ENCODE data around the gene LRRC8C.

DNA sequence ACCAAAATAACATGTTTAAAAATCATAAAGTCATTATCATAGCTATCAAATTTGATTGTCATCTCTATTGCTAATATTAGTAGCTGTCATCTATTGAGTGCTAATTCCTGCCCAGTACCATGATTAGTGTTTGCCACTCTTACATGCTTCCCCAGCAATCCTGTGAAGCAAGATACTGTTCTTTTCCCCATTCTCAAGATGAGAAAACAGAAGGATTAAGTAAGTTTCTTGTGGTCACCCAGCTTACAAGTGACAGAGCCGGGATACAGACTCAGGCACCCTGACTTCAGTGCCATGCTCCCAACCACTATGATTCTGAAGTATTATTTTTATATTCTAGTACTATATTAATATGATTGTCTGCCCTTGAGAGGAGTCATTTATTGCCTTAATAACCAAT is 36.5 kb downstream of the LRRC8C start:
- TF ChIP-seq, protein P1, sequence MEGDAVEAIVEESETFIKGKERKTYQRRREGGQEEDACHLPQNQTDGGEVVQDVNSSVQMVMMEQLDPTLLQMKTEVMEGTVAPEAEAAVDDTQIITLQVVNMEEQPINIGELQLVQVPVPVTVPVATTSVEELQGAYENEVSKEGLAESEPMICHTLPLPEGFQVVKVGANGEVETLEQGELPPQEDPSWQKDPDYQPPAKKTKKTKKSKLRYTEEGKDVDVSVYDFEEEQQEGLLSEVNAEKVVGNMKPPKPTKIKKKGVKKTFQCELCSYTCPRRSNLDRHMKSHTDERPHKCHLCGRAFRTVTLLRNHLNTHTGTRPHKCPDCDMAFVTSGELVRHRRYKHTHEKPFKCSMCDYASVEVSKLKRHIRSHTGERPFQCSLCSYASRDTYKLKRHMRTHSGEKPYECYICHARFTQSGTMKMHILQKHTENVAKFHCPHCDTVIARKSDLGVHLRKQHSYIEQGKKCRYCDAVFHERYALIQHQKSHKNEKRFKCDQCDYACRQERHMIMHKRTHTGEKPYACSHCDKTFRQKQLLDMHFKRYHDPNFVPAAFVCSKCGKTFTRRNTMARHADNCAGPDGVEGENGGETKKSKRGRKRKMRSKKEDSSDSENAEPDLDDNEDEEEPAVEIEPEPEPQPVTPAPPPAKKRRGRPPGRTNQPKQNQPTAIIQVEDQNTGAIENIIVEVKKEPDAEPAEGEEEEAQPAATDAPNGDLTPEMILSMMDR (IDR thresholded peaks at IDR 0.05; ENCODE audit: poor library complexity) = no peak
- TF ChIP-seq EZH2phosphoT487 (IDR thresholded peaks at IDR 0.05; ENCODE audit: low read depth, severe bottlenecking, unreplicated experiment) (no peak), EZH2 (IDR thresholded peaks at IDR 0.05; ENCODE audit: borderline replicate concordance) (no peak)

All from hepatocyte (in vitro differentiated cells).